Activated CD8-positive, alpha-beta T cell treated with anti-CD3 and anti-CD28 coated beads, Interleukin-2, amount 10 ng/mL, durations not matched to agents 7 days and 5 days (primary cell): ENCODE results near the gene PLEKHA5. TPM values are rescaled to one million over a fixed set of nuclear protein-coding genes. Genes with fewer than 3 reads are reported as not detected.

ENCODE experiments used
- ATAC-seq: fragments of 150-1000 bp; cut with Tn5 transposase; one replicate; pipeline ENCODE4 v1.10.0; 2021; ENCODE audit warnings: moderate library complexity
- CTCF ChIA-PET: fragments of 350-600 bp; sonication (Branson Sonifier 250); formaldehyde crosslinking; loops from one replicate; lab custom pipeline; 2021; ENCODE audit warnings: antibody characterized with exemption; lab: Charles Lee
- POLR2A ChIA-PET: fragments of 350-600 bp; sonication (Branson Sonifier 250); formaldehyde crosslinking; loops from one replicate; lab custom pipeline; 2021; ENCODE audit warnings: antibody characterized with exemption; lab: Charles Lee
- DNase-seq: peaks from one replicate; pipeline ENCODE4 v3.0.0-alpha.2; 2020
- H3K27ac Mint-ChIP-seq: one replicate; pipeline ENCODE4 v1.8.0; 2021; ENCODE audit warnings: mild to moderate bottlenecking, mixed read lengths
- H3K27me3 Mint-ChIP-seq: one replicate; pipeline ENCODE4 v1.8.0; 2021; ENCODE audit warnings: low read depth, mixed read lengths
- H3K36me3 Mint-ChIP-seq: one replicate; pipeline ENCODE4 v1.8.0; 2021; ENCODE audit warnings: low read depth, mixed read lengths
- H3K4me1 Mint-ChIP-seq: one replicate; pipeline ENCODE4 v1.8.0; 2021; ENCODE audit warnings: low read depth, mixed read lengths
- H3K4me3 Mint-ChIP-seq: one replicate; pipeline ENCODE4 v1.8.0; 2021; ENCODE audit warnings: mild to moderate bottlenecking, mixed read lengths
- H3K9me3 Mint-ChIP-seq: one replicate; pipeline ENCODE4 v1.8.0; 2022; ENCODE audit warnings: mixed read lengths; ENCODE audit not compliant: insufficient read depth
- total RNA-seq, 2 experiments: library from RNA; stranded (reverse); gene quantifications; one replicate each; pipeline ENCODE4 v1.2.3, GENCODE V29; 2021

The PLEKHA5 gene
- total RNA-seq, 2 experiments from 2014 or later: 3.4 to 3.7 TPM

DNA sequence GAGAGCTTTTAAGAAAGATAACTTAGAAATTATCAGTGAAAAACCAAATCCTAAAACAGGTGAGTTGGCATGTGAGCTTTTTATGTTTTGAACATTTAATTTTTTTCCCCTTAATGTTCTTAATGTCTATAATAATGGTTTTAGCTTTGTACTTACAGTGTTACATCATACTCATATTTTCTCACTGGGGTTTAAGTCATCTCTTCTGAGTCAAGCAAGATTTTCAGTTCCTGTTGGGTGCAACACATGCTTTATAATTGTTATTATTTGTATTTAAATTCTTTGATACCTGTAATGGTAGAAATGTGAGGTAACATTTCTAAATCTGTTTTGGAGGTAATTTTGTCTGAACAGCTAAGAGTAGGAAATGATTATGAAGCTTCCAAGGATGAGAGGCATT, 113.0 kb downstream of the PLEKHA5 start:
- ChIA-PET CTCF (interaction anchor here (0.9 kb wide), 1 partner anchor 56 kb away, joined by 3 read pairs; no protein-coding TSS in a partner anchor), POLR2A (no interaction called here)
- DNase-seq (no peak), ATAC-seq (no peak)
- Mint-ChIP-seq H3K4me3 (no peak overlapping the region), H3K27ac (peak overlapping the region; percentile 3), H3K36me3 (no peaks in the 10 kb centered on the region), H3K27me3 (no peaks in the 10 kb centered on the region), H3K9me3 (no peaks in the 10 kb centered on the region), H3K4me1 (peaks cover 3% of the 10 kb centered on the region)

DNA sequence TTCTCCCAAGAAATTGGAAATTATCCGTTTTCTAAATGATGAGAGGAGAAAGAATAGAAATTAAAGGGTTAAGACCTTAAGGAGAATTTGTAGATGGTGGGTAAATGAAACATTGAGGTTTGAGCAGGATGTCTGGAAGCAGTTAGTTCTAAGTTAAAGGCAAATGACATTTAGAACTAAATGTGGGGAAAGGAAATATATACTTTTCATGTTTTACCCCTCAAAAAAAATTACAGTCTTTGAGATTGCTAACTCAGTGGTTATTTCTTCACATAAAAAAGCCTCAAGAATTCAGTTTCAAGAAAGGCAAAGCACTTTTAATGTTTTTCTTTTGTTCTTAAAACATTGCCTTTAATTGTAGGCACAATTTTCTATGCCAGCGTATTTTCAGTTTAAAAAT, 114.0 kb downstream of the PLEKHA5 start:
- Mint-ChIP-seq H3K27ac (no peak overlapping the region), H3K27me3 (no peaks in the 10 kb centered on the region), H3K4me1 (peaks cover 3% of the 10 kb centered on the region), H3K4me3 (no peak overlapping the region), H3K9me3 (no peaks in the 10 kb centered on the region), H3K36me3 (no peaks in the 10 kb centered on the region)
- ChIA-PET CTCF (no interaction called here), POLR2A (no interaction called here)
- DNase-seq: no peak
- ATAC-seq: no peak

DNA sequence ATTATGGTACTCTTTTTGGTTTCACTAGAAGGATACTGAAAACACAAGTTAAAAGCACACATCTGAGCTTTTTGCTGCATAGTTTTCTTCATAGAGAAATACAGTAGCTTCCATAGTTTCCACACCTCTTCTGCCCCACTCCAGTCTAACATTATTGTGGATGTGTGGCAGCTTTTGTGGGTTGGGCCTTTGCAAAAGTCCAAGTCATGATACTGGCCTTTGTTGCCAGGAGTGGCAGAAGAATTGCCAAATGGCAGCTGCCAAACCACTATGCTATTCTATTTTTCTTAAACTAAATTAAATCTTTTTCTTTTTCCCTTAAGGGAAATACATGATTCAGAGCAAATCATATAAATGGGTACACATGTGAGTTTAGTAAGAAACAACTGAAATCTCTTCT, 114.8 kb downstream of the PLEKHA5 start:
- H3K4me1 Mint-ChIP-seq: peaks cover 3% of the 10 kb centered on the region
- no peaks in the 10 kb centered on the region for H3K36me3 Mint-ChIP-seq
- ATAC-seq (no peak), DNase-seq (no peak)
- no peaks in the 10 kb centered on the region for H3K9me3 Mint-ChIP-seq
- ChIA-PET POLR2A (no interaction called here), CTCF (no interaction called here)
- H3K27me3 Mint-ChIP-seq: no peaks in the 10 kb centered on the region
- no peak overlapping the region for H3K4me3 Mint-ChIP-seq
- H3K27ac Mint-ChIP-seq: no peak overlapping the region

DNA sequence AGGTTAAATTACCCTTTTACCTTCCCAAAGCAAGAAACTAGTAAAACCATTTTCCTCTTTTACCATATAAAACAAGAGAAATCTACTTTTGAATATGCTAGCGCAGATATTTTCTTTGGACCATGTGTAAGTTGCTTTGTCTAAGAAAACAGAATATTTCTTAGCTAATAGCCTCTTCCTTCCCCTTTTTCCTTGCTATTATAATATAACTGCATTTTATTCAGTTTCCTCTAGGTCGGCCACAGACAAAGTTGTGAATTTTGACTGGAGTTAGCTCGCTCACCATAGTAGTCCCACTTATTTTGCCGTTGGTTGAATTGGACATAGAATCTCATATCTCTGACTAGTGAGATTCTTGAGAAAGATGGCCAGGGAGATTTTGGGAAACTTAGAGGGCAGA, 115.6 kb downstream of the PLEKHA5 start:
- ChIA-PET CTCF (no interaction called here), POLR2A (no interaction called here)
- peaks cover 3% of the 10 kb centered on the region for H3K4me1 Mint-ChIP-seq
- H3K9me3 Mint-ChIP-seq: no peaks in the 10 kb centered on the region
- DNase-seq (no peak), ATAC-seq (no peak)
- H3K27me3 Mint-ChIP-seq: no peaks in the 10 kb centered on the region
- H3K4me3 Mint-ChIP-seq: no peak overlapping the region
- no peak overlapping the region for H3K27ac Mint-ChIP-seq
- no peaks in the 10 kb centered on the region for H3K36me3 Mint-ChIP-seq

DNA sequence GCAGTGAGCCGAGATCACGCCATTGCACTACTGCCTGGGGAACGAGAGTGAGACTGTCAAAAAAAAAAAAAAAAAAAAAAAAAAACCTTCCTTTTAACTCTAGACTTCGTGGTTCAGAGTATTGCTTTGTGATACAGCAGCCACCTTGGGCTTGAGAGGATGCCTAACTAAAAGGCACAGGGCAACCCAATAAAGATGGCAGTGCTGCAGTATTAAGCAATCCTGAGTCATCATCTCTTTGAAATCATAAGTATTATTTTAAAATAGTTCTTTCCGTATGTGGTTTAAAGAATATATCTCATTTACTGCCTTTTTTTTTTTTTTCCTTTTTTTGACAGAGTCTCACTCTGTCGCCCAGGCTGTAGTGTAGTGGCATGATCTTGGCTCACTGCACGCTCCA, 116.1 kb downstream of the PLEKHA5 start:
- H3K4me3 Mint-ChIP-seq: no peak overlapping the region
- peaks cover 3% of the 10 kb centered on the region for H3K4me1 Mint-ChIP-seq
- POLR2A ChIA-PET: no interaction called here
- H3K27ac Mint-ChIP-seq: no peak overlapping the region
- no peak for DNase-seq
- no peaks in the 10 kb centered on the region for H3K36me3 Mint-ChIP-seq
- CTCF ChIA-PET: no interaction called here
- ATAC-seq: no peak
- H3K9me3 Mint-ChIP-seq: no peaks in the 10 kb centered on the region
- H3K27me3 Mint-ChIP-seq: no peaks in the 10 kb centered on the region

GRCh38 chr12:19246933-19247332, 117.4 kb downstream of the PLEKHA5 start:
- Mint-ChIP-seq H3K4me1 (peaks cover 3% of the 10 kb centered on the region), H3K27me3 (no peaks in the 10 kb centered on the region), H3K27ac (no peak overlapping the region), H3K36me3 (no peaks in the 10 kb centered on the region), H3K9me3 (no peaks in the 10 kb centered on the region), H3K4me3 (no peak overlapping the region)
- CTCF ChIA-PET: interaction anchor here (1.1 kb wide), 1 partner anchor 25 kb away, joined by 4 read pairs; no protein-coding TSS in a partner anchor
- no peak for ATAC-seq
- no peak for DNase-seq
- POLR2A ChIA-PET: no interaction called here

- Mint-ChIP-seq H3K4me3 (no peak overlapping the region), H3K27me3 (no peaks in the 10 kb centered on the region), H3K36me3 (no peaks in the 10 kb centered on the region), H3K4me1 (no peaks in the 10 kb centered on the region), H3K27ac (no peak overlapping the region), H3K9me3 (no peaks in the 10 kb centered on the region)
- ATAC-seq (no peak), DNase-seq (no peak)
- CTCF ChIA-PET: no interaction called here
- POLR2A ChIA-PET: no interaction called here
These were observed 119.5 kb downstream of the PLEKHA5 start for GRCh38 chr12:19248929-19249602.

DNA sequence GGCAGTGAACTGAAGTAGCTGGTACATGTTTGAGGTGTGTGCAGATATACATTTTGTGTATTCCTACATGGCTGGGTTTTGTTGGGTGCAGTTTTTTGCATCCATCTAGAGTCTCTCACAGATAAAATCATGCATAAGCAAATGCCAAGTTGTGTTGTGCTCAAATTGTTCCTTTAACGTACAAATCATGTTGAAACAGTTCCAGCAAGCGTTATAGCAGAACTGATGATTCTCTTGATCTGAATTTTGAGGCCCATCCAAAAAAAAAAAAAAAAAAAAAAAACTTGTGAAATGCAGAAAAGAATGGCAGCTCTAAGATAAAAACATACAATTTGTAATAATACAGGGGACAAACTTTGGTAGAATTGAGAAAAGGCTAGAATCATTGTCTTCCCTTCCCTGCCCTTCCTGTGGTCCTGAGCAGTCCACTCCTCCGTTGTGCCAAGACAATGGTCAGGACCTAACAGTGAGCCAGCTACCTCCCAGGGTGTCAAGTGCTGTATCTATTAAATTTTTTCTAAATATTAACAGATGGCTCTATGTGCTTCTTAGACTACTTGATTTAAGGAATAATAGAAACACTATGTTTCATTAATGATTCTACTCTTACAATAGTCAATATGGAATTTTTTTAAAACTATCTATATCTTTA, 122.1 kb downstream of the PLEKHA5 start:
- no peak overlapping the region for H3K27ac Mint-ChIP-seq
- H3K9me3 Mint-ChIP-seq: no peaks in the 10 kb centered on the region

DNA sequence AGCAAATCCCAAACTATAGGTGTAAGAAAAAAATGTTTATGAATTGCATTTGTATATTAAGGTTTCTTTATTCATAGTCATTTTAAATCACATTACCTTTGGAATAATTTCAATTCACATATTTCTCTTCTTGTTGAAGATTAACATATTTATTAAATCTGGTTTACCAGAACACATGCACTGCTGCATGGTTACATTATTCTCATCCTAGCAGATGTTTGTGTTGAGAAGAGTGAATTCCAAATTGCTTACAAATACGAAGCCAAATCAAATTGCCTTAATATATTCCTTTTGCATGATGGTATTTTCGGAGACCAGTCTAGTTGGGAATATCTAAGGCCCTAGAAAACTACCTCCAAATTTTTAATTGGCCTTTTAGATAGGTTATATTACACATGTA, 130.6 kb downstream of the PLEKHA5 start:
- Mint-ChIP-seq H3K36me3 (no peaks in the 10 kb centered on the region), H3K9me3 (no peaks in the 10 kb centered on the region), H3K4me3 (no peak overlapping the region), H3K4me1 (no peaks in the 10 kb centered on the region), H3K27me3 (no peaks in the 10 kb centered on the region), H3K27ac (no peak overlapping the region)
- ChIA-PET CTCF (interaction anchor here (2.3 kb wide), 1 partner anchor 14 kb away, joined by 5 read pairs; no protein-coding TSS in a partner anchor), POLR2A (no interaction called here)
- no peak for DNase-seq
- ATAC-seq: no peak

More for the DNA sequence above, 122.1 kb downstream of the PLEKHA5 start:
- ChIA-PET POLR2A (no interaction called here), CTCF (no interaction called here)
- H3K4me1 Mint-ChIP-seq: no peaks in the 10 kb centered on the region
- DNase-seq (no peak), ATAC-seq (no peak)
- no peaks in the 10 kb centered on the region for H3K36me3 Mint-ChIP-seq
- no peaks in the 10 kb centered on the region for H3K27me3 Mint-ChIP-seq
- no peak overlapping the region for H3K4me3 Mint-ChIP-seq

GRCh38 chr12:19261773-19262172, 132.2 kb downstream of the PLEKHA5 start:
- H3K4me1 Mint-ChIP-seq: no peaks in the 10 kb centered on the region
- ATAC-seq: no peak
- H3K36me3 Mint-ChIP-seq: no peaks in the 10 kb centered on the region
- DNase-seq: no peak
- ChIA-PET POLR2A (no interaction called here), CTCF (interaction anchor here (2.3 kb wide), 1 partner anchor 12 kb away, joined by 5 read pairs; no protein-coding TSS in a partner anchor)
- no peaks in the 10 kb centered on the region for H3K27me3 Mint-ChIP-seq
- H3K9me3 Mint-ChIP-seq: no peaks in the 10 kb centered on the region
- no peak overlapping the region for H3K4me3 Mint-ChIP-seq
- H3K27ac Mint-ChIP-seq: no peak overlapping the region

- Mint-ChIP-seq H3K36me3 (no peaks in the 10 kb centered on the region), H3K4me3 (no peak overlapping the region), H3K4me1 (no peaks in the 10 kb centered on the region), H3K27me3 (no peaks in the 10 kb centered on the region), H3K27ac (no peak overlapping the region), H3K9me3 (no peaks in the 10 kb centered on the region)
- ChIA-PET POLR2A (no interaction called here), CTCF (no interaction called here)
- no peak for ATAC-seq
- DNase-seq: no peak
These were observed 134.1 kb downstream of the PLEKHA5 start for GRCh38 chr12:19263672-19264071.
